GM21360 (cell line): ENCODE results near the gene GATAD2B.

Experiments
- ATAC-seq: cut with Tn5 transposase; IDR thresholded peaks from one replicate; pipeline ENCODE4 v1.9.1; 2021; ENCODE audit warnings: mild to moderate bottlenecking, moderate library complexity; ENCODE audit not compliant: unreplicated experiment

GATAD2B gene

GRCh38 chr1:153922972-153923925 lies at the start of gene GATAD2B:
GATAD2B (minus strand) TSS chr1:153922972; CDS start chr1:153828347, 94,625 bp downstream.
- ATAC-seq = peak; percentile 88

GRCh38 chr1:153970346-153970745 lies 47.6 kb upstream of the GATAD2B start:
- no peak for ATAC-seq

DNA sequence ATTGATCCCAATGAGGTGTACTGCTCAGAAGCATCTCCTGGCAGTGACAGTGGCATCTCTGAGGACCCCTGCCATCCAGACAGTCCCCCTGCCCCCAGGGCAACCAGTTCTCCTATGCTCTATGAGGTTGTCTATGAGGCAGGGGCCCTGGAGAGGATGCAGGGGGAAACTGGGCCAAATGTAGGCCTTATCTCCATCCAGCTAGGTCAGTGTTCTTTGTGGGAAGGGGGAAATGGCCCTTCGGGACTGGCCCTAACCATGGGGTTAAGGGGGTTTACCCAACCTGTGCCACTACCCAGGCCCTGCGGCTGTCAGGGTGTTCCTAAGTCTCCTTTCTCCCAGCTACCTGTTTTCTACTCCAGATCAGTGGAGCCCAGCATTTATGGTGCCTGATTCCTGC lies 46.2 kb upstream of the GATAD2B start:
- no peak for ATAC-seq

DNA sequence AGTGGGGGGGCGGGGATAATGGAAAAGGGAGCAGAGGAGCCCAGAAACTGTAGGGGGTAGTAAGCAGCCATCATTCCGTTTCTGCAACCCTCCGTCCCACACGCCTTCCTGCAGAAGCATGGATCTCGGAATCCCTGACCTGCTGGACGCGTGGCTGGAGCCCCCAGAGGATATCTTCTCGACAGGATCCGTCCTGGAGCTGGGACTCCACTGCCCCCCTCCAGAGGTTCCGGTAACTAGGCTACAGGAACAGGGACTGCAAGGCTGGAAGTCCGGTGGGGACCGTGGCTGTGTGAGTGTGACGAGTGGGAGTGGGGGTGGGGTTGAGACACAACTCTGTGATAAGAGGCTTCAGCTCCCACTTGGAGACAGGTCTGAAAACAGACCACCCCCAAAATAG lies 45.6 kb upstream of the GATAD2B start:
- no peak for ATAC-seq

DNA sequence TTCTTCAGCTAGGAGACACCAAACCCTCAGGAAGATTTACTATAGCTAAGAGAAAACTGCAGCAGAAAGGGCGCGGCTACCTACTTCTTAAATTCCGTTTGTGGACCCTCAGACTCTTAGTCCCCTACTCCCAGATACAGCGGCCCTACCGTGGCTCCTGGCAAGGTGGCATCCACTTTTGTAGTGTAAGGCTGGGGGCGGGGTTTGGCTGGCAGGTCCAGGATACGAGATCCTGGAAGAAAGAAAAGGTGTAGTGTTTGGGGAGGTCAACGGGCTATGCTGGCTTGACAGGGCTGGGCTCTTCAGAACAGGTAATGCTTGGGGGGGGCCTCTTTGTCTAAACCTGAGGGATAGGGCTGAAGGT lies 45.2 kb upstream of the GATAD2B start:
- ATAC-seq = no peak

DNA sequence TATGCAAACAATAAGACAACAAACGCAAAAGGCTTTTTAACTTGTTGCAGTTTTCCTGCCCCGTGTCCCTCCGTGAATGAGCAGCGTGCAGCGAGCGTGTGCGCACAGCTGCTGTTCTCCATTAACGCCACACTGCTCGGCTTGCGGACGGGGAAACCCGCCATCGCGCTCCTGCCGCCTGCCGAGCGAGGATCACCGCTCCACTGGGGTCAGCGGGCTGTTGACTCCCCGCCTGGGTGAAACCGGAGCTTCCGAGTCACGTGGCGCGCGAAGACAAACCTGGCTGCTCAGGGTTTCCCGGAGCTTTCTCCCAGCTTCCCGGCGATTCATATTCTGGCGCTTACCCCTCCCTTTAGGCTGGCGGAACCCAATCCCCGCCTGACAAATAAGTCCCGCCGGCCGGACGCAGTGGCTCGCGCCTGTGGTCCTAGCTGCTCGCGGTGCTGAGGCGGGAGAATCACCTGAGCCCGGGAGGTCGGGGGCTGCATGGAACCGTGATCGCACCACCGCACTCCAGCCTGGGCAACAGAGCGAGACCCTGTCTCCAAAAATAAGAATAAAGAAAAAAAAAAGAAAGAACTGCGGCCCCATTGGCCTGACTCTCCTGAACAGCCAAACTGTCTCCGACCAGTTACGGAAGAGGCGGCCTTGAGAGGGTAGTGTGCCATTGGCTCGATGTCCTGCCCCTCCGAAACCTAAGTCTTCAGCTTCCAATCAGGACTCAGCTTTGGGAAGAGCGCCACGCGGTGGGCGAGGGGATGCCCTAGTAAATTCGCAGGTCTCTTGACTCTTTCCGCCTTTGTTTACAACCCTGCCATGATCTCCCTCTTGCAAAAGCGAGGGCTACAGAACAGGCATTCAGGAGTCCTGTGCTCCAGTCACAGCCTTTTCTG lies 44.6 kb upstream of the GATAD2B start, which contains the start of gene CREB3L4:
Gene CREB3L4 (plus strand): TSS at position 796 of the 893 bp plus-strand sequence. CDS start 624 bp downstream, outside the sequence.
- ATAC-seq = peak; percentile 66

GRCh38 chr1:153963850-153964331 lies 41.1 kb upstream of the GATAD2B start:
- peak; percentile 2 for ATAC-seq

- ATAC-seq = peak; percentile 29
Measured at GRCh38 chr1:153963030-153963849, 40.5 kb upstream of the GATAD2B start, which contains the start of gene SLC39A1. SLC39A1 (minus strand) TSS chr1:153963537; CDS start chr1:153962715, 822 bp downstream.

DNA sequence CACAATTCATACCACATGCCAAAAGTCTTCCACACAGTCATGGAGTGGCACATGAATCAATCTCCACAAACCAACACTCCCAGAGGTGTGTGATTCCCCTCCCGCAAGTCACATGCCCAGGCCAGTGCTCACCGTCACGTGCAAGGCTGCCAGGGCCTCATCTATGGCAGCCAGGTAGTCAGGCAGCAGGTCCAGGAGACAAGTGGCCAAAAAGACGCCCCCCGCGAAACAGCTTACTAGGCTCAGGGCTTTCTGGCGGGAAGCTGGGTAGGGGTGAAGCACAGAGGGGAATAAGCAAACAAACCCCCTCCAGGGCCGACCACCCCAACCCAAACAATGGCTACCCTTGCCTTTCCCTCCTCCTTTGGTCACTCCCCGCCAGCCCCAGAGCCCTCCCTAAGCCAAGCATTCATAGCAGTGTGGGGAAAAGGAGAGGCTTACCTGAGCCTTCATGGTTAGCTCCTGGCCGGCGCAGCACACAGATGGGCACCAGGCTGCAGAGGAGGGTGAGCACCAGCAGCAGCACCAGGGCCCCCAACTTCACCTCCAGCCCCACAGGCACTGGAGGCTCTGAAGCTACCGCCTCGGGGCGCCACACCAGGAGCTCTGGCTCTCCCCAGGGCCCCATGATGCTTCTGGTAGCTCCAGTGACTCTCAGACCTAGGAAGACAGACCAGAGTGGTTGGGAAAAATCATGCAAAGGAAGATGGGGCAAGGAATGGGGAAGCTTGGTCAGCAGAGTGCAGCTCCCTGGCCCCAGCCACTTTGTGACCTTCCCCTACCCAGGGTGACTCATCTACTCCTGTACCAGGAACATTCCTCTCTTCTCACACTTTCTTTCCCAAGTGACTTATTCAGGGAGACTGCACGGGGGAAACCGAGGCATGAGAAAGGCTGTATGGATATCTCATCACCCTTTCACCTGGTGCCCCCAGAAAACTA lies 39.6 kb upstream of the GATAD2B start:
- no peak for ATAC-seq

DNA sequence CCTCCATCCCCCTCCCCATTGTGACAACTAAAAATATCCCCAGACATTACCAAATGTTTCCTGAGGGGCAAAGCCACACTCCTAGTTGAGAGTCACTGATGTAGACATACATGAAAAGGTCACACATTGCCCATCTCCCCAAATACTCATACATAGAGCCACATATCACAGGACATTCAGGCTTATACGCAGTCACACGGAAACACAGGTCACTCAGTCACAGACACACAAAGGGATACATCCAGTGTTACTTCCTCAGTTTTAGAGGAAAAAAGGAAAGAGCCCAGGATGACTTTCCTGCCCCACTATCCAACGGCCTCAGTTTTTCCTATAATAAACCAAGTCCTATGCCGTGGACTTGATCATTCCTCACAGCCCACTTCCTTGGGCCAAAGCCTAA lies 38.6 kb upstream of the GATAD2B start:
- no peak for ATAC-seq

- ATAC-seq = no peak
Measured at GRCh38 chr1:153960206-153960605, 37.4 kb upstream of the GATAD2B start.

DNA sequence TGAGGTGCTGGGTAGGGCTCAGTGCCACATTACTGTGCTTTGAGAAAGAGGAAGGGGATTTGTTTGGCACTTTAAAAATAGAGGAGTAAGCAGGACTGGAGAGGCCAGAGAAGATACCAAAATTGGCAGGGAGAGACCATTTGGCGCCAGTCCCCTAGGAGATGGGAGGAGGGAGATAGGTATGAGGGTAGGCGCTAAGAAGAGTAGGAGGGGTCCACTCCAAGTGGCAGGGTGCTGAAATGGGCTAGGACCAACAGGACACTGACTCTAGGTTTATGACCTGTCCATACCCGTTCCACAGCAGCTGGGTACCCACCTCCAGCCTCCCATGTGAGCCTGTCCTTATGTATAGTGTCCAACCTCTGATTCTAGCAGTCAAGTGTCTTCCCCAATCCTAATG lies 36.7 kb upstream of the GATAD2B start:
- ATAC-seq = no peak

- no peak for ATAC-seq
Measured at GRCh38 chr1:153958961-153959260, 36.1 kb upstream of the GATAD2B start.

DNA sequence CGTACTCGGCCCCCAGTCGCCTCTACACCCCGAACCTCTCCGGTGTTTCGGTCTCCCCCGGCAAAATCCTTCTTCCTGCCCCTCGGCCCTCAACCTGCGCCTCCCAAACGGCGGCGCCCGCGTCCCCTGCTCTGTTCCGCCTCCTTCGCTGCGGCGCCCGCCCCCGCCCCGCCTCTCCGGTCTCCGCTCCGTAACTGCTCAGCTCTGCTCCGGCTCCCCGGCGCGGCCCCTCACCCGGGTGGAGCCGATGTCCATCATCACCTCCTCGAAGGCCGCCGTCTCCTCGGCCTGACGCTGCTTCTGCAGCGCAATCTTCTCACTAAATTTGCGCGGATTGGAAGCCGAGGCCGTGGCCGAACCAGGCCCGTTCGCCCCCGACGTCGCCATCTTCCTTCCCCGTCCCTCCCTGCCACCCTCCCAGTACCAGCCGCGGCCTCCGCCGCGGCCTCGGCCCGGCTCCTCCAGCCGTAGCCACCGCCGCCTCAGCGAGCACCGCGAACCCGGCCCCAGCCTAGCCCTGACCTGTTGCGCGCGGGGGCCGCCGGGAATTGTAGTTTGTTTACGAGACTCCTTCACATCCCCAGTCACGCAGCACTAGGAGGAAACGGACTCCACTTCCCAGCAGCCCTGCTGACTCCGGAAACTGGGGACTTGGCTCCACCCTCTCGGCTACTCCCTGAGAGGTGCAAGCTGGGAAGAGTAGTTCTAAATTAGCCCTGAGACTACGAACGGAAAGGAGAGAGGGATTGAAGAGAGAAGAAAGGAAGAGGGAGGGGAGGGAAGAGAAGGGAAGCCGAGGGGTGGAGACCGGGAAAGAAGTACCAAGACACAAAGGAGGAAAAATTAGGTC lies 35.6 kb upstream of the GATAD2B start, which contains the start of gene CRTC2:
Gene CRTC2 (minus strand): TSS at position 502 of the 850 bp plus-strand sequence. CDS start 115 bp downstream, at position 387.
- ATAC-seq = peak; percentile 72

- peak; percentile 1 for ATAC-seq
Measured at GRCh38 chr1:153957744-153958110, 35.0 kb upstream of the GATAD2B start.

DNA sequence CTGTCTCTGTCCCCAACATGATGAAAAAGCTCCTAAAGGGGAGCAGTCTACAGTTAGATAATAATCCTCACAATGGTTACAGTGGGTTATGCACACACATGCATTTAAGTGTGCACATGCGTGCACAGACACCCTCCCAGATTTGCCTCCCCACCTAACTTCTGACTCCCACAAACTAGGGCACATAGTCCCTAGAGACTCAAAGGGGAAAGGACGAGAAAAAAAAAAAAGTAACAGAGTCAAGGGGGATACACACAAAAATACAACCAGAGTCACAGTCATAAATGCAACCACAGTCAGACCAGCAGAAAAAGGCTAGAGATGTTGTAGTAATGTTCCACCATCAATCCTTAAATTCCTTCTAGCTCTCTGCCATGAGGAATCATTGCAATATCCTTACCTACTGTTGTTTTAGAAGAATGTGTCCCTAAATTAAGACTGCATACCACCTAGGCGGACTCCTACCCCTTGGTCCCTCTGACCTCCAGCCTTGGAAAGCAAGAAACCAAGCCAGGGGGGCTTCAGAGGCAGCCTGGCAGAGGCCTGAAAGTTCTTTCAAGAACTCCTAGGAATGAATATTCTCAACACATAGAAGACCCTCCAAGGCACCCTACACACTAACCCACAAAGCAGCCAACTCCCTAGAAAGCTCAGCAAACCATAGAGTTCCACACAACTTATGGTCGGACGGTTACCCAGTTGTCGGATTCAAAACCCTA lies 34.4 kb upstream of the GATAD2B start:
- ATAC-seq = no peak

DNA sequence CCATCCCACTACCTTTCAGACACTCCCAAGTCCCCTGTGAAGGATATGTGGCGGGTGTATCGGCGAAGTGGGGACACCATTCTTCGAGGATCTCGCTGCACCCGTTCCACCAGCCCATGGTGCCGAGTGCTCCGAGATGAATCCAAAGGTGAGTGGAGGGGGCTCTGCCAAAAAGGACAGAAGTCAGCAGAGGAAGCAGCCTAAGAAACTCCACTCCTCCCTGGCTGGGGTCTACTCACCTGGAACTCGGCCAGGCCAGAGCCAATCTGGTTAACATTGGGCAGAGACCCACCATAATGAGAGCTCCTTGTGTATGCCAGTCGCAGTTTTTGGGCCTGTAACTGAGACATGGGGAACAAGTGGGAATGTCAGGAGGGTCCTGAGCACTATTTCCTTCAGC lies 32.1 kb upstream of the GATAD2B start:
- ATAC-seq = no peak

GRCh38 chr1:153953859-153954365 lies 31.1 kb upstream of the GATAD2B start:
- ATAC-seq = no peak
